ENCODE results near the gene PRR5.

Gene PRR5

DNA sequence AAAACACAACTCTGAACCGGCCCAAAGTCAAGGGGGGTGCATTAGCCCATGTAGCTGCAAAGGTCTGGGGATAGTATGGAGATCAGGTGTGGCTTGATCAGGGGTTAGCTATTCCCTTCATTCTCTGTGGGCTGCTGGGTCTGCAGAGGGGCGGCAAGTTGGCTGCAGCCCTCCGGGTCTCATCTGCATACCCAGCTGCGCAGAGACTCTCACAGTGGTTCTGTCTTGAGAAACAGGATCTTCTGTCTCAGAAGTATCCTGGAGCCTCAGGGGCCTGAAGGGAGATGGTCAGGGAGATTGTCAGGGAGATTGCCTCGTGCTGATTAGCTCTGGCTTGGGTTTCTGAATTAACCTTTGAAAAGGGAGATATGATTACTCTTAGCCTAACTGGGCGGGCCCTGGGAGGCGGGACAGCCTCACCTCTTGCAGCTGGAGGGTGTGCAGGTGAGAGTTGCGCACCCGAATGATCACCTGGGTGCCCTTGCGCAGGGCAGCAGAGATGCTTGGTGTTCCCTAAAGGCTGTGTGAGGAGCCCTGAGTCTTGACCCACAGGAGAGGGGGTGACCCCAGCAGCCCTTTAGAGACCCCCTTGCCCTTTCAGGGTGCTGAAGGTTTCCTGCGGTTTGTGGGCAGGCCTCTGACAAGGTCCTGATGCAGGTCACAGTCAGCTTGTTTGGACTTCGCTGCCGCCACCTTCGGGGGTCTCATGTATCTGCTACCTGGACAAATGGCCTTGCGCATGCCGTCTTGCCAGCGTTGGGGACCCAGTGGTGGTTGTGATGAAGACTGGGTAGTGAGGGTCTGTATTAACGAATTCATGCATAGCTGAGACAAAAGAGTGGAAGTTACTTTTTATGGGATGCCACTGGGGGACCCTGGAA lies 57.7 kb downstream of the PRR5 start:
- DNase-seq: no peak

DNA sequence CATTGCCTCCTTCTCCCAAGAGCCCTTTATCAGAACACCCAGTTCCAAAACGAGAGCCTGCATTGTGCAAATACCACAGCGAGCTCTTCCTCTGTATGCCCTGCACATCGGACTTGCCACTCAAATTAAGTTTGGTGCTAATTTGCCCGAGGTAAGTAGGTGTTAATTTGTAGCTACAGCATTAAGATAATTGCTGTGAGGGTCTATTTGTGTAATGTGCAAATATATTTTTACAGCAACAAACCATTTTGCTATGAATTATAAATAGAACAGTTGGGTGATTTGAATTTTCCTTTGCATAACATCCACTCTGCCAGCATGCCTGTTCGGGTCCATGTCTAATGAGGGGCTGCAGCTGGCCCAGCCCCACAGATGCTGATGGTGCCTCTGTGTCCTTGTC lies 58.5 kb downstream of the PRR5 start:
- no peak for DNase-seq

DNA sequence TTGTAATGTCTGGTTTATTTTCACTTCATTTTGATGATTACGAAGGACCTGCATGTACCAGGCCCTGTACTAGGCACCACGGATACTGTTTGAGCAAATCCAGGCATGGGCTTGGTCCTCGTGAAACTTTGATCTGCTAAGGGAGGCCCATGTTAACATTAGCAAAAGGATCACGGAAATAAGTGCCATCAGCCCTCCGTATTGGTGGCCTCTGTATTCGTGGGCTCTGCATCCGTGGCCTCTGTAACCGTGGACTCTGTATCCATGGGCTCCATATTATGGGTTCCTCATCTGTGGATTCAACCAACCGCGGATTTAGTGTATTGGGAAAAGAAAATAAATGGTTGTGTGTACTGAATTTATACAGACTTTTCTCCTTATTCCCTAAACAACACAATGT lies 59.0 kb downstream of the PRR5 start:
- DNase-seq: no peak

DNA sequence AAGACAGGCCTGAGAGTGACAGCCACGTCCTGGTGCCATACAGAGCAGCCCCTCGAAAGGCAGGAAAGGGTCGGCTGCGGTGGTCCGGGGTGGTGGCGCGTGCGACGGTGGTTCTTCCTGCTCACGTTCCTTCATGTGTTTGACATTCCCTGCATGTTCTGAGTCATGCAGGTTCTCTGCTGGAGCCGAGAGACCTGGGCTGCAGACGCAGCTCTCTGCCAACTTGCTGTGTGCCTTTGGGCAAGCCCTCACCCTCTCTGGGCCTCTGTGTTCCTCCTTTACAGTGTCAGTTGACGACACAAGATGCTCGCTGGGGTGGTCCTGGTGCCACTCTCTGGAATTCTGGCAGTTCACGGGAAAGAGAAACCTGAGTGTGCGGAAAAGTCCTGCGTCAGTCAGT lies 62.4 kb downstream of the PRR5 start:
- DNase-seq: no peak

DNA sequence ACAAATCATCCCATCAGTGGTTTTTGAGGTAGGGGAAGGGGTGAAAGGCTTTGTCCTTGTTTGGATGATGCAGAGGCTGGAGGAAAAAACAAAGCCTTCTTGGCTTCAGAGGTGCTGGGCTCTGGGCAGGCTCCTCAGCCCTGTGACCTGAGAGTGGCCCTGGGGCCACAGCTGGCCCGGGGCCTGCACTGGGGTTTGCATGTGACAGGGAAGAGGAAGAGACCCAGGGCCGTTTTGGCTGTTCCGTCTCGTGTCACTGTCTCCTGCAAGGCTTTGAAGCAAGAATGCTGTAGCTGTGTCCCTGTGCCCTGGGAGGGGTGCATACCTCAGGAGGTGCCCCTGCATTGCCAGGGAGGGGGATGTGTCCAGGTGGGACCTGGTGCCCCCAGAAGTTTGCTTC lies 63.0 kb downstream of the PRR5 start:
- DNase-seq: no peak

DNA sequence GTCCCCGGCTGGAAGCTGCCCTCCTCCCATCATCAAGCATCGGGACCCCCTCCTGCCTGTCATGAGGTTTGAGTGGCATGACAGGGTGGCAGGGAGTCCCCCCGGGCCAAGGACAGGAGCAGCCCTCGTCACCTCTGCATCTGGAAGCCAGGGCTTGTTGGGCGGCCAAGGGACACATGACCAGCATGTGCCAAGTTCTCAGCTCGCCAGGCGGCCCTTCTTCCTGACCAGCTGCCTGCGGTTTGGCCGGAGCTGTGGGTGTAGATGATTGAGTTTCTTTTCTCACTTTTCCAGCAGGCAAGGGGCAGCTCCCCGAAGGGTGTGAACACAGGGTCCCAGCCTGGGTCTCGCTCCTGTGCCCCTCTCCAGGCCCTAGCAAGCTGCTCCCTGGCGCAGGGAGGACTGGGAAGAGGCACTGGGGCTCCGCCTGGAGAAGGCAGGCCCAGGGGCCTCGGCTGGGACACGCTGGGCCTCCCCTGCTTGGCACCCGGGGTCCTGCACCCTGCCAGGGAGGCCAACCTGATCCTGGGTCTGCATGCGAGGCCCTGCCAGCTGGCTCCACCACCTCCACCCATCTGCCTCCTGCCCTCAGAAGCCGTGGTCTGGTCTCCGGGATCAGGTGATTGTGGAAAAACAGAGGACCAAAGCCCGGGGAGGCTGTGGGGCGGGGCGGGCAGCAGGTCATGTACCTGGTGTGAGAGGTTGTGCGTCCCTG lies 63.7 kb downstream of the PRR5 start:
- no peak for DNase-seq

DNA sequence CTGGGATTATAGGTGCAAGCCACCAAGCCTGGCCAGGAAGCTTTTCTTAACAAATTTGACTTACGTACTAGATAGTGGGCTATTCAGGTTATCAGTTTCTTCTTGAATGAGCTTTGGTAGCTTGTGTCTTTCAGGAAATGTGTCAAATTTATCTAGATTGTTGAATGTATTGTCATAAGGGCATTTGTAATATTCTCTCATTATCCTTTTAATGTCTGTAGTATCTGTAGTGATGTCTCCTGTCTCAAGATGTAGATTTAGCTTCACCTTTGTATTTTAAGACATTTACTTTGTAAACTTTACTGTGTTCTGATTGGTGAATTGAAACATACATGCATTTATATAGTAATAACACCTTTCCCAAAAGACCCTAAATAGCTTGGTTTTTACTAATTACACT lies 71.1 kb downstream of the PRR5 start:
- DNase-seq: no peak

DNA sequence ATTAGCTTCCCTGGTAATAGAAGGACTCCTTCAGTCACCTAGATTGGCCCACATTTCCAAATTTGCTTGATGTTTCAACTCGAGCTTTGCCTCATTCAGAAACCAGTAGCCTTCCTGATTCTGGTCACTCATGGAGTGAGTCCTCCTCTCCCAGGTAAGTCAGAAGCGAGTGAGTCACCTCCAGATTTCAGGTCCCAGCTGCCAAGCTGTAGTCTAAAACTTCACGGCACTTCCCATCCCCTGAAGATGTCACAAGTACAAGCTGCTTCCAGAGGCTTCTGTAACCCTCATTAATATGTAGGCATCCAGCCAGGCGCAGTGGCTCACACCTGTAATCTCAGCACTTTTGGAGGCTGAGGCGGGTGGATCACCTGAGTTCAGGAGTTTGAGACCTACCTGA lies 73.9 kb downstream of the PRR5 start:
- no peak for DNase-seq

DNA sequence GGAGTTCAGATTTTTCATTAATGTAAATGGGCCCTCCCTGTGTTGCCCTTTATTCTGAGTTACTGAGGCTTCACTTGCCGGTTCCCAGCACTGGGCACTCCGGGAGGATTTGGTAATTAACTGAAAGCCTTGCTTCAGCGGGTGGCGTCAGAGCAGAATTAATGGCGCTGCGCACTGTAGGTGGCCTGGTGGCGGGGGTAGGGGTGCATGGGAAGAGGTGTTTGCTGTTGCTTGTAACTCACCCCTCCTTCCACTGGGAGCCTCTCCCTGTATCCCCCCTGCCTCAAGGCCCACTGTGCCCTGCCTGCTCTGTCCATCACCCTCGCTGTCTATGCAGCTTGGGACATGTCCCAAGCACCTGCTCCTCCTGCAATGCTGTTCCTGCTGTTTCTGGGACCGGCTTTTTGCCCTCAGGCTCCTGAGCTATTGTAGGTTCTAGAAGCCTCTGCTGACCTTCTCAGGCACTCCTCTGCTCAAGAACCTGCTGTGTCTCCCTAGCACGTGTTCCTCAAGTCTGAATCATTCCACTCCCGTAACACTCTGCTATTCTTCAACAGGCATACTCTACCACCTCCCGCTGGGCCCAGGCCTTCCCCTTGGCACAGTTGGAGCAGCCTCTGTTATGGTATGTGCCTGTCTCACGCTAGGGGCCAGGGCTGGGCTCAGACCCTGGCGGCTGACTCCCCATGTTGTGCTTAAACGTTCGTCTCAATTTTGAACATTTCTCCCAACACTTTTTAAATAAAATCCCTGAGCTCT lies 74.8 kb downstream of the PRR5 start:
- DNase-seq: no peak

DNA sequence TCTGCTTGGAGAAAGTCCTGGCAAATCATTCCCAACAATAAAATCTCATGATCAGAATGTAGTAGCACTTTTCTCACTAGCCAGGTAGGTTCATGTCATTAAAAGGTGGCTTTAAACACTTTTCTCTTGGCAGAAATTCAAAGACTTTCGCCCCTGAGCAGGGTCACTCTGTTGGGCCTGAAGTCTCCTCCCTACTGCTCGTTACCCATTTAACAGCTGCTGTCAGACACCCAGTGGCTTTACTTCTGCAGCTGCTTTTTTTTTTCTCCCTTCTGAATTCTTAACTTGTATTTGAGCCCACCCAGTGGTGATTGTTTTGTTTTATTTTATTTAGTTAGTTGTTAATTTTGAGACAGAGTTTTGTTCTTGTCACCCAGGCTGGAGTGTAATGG lies 75.4 kb downstream of the PRR5 start:
- no peak for DNase-seq

DNA sequence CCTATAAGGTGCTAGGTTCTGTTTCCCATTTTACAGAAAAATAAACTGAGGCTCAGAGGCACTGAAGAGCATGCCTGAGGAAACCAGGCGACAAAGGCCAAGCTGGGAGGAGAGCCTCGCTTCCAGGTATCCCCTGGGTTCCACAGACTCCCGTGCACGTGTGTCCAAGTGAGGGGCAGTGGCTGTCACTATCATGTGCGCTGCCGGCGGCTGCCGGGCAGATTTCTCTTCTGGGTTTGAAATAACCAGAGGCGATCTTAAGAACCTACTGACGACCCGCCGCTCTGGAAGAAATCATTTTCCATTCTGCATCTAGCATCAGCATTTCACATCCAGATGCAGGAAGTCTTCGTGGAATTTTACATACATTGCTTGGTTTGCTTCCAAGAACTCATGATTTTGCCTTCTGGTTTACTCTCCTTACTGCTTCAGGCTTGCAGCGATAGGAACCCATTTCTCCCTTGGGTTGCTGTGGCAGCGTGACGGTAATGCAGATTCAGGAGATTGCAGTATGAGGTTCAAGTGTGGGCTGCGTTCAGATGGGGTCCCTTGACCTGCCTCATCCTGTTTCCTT lies 79.0 kb downstream of the PRR5 start:
- DNase-seq: no peak

DNA sequence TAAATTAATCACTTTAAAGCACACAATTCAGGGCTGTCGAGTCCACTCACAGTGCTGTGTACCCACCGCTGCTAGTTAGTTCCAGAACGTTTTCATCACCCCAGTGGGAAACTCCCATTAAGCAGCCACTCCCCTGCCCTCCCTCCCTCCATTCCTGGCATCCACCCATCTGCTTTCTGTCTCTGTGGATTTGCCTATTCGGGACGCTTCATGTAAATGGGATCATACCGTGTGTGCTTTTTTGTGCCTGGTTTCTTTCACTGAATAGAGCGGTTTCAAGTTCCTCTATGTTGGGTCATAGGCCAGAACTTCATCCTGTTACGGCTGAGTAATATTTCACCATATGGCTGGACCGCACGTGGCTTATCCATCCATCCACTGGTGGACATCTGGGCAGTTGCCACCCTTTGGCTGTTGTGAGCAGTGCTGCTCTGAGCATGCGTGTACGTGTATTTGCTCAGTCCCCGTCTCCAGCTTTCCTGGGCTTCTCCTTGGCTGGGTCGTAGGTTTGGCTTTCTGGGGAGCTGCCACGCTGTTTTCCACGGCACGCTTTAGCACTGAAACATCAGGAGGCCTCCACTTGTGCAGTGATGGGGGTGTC lies 80.5 kb downstream of the PRR5 start:
- no peak for DNase-seq

DNA sequence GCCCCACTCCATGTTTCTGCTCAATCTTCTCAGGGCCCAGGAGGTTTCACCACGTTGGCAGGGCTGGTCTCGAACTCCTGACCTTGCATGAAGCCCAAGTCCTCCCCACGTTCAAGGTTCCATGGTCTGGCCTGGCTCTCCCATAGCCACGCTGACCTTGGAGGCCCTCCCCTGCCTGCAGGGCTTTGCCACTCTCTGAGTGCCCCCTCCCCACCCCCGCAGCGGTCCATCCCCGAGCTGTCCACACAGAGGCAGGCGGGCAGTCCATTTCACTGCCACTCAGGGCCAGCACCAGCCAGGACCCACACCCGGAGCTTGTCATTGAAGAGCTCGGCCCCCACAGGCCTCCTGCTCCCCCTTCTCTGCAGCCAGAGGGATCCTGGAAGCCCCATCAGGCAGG lies 81.1 kb downstream of the PRR5 start:
- no peak for DNase-seq

DNA sequence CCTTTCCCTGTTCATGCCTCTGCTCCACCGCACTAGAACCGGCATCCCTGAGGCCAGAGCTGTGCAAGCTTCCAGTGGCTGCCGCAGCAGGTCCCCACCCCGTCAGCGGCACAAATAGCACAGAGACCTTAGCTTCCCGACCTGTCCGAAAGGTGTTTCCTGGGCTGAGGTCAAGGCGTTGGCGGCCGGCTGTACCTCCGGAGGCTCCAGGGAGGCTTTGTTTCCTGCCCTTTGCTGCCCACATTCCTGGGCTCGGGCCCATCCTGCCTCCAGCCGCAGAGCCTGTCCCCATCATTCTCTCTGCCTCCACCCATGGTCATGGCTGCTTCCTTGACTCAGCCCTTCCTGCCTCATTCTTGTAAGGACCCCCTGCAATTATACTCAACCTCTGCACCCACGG lies 81.6 kb downstream of the PRR5 start:
- no peak for DNase-seq

DNA sequence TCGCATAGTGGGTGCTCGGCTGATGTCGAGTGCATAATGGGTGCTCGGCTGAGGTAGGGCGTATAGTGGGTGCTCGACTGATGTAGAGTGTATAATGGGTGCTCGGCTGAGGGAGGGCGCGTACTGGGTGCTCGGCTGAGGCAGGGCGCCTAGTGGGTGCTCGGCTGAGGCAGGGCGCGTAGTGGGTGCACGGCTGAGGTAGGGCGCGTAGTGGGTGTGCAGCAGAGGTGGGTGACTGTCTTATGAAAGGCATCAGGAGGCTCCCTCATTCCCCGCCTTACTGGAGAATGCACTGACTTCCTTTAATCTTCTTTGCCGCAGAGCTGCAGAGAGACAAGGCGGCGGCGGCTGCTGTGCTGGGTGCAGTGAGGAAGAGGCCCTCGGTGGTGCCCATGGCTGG lies 84.1 kb downstream of the PRR5 start:
- no peak for DNase-seq

DNA sequence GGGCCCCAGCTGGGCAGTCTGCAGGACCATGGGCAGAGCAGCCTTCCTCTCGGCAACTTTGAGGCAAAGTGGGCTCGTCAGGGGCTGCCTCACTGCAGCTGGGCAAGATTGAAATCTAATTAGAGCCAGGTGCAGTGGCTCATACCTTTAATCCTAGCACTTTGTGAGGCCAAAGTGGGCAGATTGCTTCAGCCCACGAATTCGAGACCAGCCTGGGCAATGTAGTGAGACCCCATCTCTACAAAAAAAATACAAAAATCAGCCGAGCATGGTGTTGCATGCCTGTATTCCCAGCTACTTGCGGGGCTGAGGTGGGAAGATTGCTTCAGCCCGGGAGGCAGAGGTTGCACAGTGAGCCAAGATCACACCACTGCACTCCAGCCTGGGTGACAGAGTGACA lies 84.6 kb downstream of the PRR5 start:
- DNase-seq: no peak

Measured in CD4-positive, alpha-beta T cell treated with Interleukin-15 for 1 hour (primary cell).